ENCODE data around the gene COL16A1. TPM values are rescaled to one million over a fixed set of nuclear protein-coding genes. Genes with fewer than 3 reads are reported as not detected.

The COL16A1 gene
- total RNA-seq, 2 donors from 2014 or later = 10.1 to 15.8 TPM

GRCh38 chr1:31650161-31651088, 53.4 kb downstream of the COL16A1 start:
- H3K36me3 ChIP-seq (replicated peaks in 1 of 2; ENCODE audit: insufficient read depth in 1 of 2, low read depth in 2 of 2) = no peaks in the 10 kb centered on the region
- DNase-seq = no peak
- no peaks in the 10 kb centered on the region for H3K27me3 ChIP-seq
- H3K4me1 ChIP-seq = peaks cover 5% of the 10 kb centered on the region
- intact Hi-C loops (cut with DNase I) = no loop called here
- no peak for ATAC-seq
- WGBS, 2 donors = 59 to 63% methylated on average over 9 of the region's 9 CpGs
- H3K9me3 ChIP-seq = no peaks in the 10 kb centered on the region
- no peak overlapping the region for H3K27ac ChIP-seq
- H3K4me3 ChIP-seq = no peak overlapping the region
- TF ChIP-seq POLR2A (IDR thresholded peaks at IDR 0.05) (no peak), CTCF (IDR thresholded peaks at IDR 0.05) (no peak)

GRCh38 chr1:31648641-31649357, 55.0 kb downstream of the COL16A1 start:
- Histone ChIP-seq H3K27me3 (no peaks in the 10 kb centered on the region), H3K27ac (no peak overlapping the region), H3K4me3 (no peak overlapping the region), H3K36me3 (replicated peaks in 1 of 2; ENCODE audit: insufficient read depth in 1 of 2, low read depth in 2 of 2) (no peaks in the 10 kb centered on the region), H3K4me1 (peaks cover 11% of the 10 kb centered on the region), H3K9me3 (no peaks in the 10 kb centered on the region)
- no peak for TF ChIP-seq POLR2A (IDR thresholded peaks at IDR 0.05)
- no peak for TF ChIP-seq CTCF (IDR thresholded peaks at IDR 0.05)
- intact Hi-C loops (cut with DNase I) = no loop called here
- 66 to 76% methylated on average over 9 of the region's 9 CpGs for WGBS, 2 donors
- no peak for DNase-seq
- no peak for ATAC-seq

GRCh38 chr1:31648190-31648589, 55.6 kb downstream of the COL16A1 start:
- no peaks in the 10 kb centered on the region for H3K27me3 ChIP-seq
- no peak overlapping the region for H3K27ac ChIP-seq
- H3K9me3 ChIP-seq = no peaks in the 10 kb centered on the region
- WGBS, 2 donors = 63 to 74% methylated on average over 2 of the region's 2 CpGs
- DNase-seq (no peak), ATAC-seq (no peak)
- H3K4me3 ChIP-seq = no peak overlapping the region
- H3K4me1 ChIP-seq = peaks cover 17% of the 10 kb centered on the region
- intact Hi-C loops (cut with DNase I) = no loop called here
- no peaks in the 10 kb centered on the region for H3K36me3 ChIP-seq (replicated peaks in 1 of 2; ENCODE audit: insufficient read depth in 1 of 2, low read depth in 2 of 2)
- TF ChIP-seq POLR2A (IDR thresholded peaks at IDR 0.05) (no peak), CTCF (IDR thresholded peaks at IDR 0.05) (no peak)

- no peak for DNase-seq
- WGBS, 2 donors = 77 to 79% methylated on average over 2 of the region's 2 CpGs
- no peaks in the 10 kb centered on the region for H3K36me3 ChIP-seq (replicated peaks in 1 of 2; ENCODE audit: insufficient read depth in 1 of 2, low read depth in 2 of 2)
- no peak for ATAC-seq
- H3K9me3 ChIP-seq = no peaks in the 10 kb centered on the region
- intact Hi-C loops (cut with DNase I) = no loop called here
- no peak overlapping the region for H3K4me3 ChIP-seq
- H3K4me1 ChIP-seq = peaks cover 27% of the 10 kb centered on the region
- H3K27ac ChIP-seq = no peak overlapping the region
- TF ChIP-seq CTCF (IDR thresholded peaks at IDR 0.05) = no peak
- no peaks in the 10 kb centered on the region for H3K27me3 ChIP-seq
Measured at GRCh38 chr1:31647106-31647505, 56.7 kb downstream of the COL16A1 start.
